Neural progenitor cell (in vitro differentiated cells): Measurements from ENCODE around the gene GGA1. TPM values are rescaled to one million over a fixed set of nuclear protein-coding genes. Genes with fewer than 3 reads are reported as not detected.

Source experiments
- DNase-seq: peaks from one replicate; pipeline ENCODE4 v3.0.0-alpha.2; 2016; ENCODE audit warnings: low spot score
- H2AFZ ChIP-seq: fragments of 200-600 bp; sonication (generic); replicated peaks from 2 replicates; pipeline ENCODE4 v1.6.1; 2016; ENCODE audit warnings: antibody characterized with exemption
- H3F3A ChIP-seq: fragments of 200-600 bp; sonication (generic); 2 replicates; pipeline ENCODE4 v1.6.1; 2016; ENCODE audit warnings: antibody characterized with exemption, low read depth
- H3K27ac ChIP-seq: fragments of 200-600 bp; sonication (generic); 2 replicates; pipeline ENCODE4 v1.5.1; 2016; ENCODE audit warnings: mild to moderate bottlenecking
- H3K27me3 ChIP-seq: fragments of 200-600 bp; sonication (generic); 2 replicates; pipeline ENCODE4 v1.6.1; 2016; ENCODE audit warnings: mild to moderate bottlenecking, moderate library complexity
- H3K36me3 ChIP-seq: fragments of 200-600 bp; sonication (generic); 2 replicates; pipeline ENCODE4 v1.5.1; 2016
- H3K4me1 ChIP-seq: fragments of 200-600 bp; sonication (generic); 2 replicates; pipeline ENCODE4 v1.6.1; 2016; ENCODE audit warnings: mixed run types
- H3K4me2 ChIP-seq: fragments of 200-600 bp; sonication (generic); 2 replicates; pipeline ENCODE4 v1.6.1; 2016
- H3K4me3 ChIP-seq: fragments of 200-600 bp; sonication (generic); 2 replicates; pipeline ENCODE4 v1.5.1; 2016
- H3K79me2 ChIP-seq: fragments of 200-600 bp; sonication (generic); 2 replicates; pipeline ENCODE4 v1.6.1; 2016; ENCODE audit warnings: low read depth
- H3K9ac ChIP-seq: fragments of 200-600 bp; sonication (generic); 2 replicates; pipeline ENCODE4 v1.6.1; 2016
- H3K9me3 ChIP-seq: fragments of 200-600 bp; sonication (generic); 2 replicates; pipeline ENCODE4 v1.5.1; 2016; ENCODE audit warnings: low read depth
- H4K20me1 ChIP-seq: fragments of 200-600 bp; sonication (generic); 2 replicates; pipeline ENCODE4 v1.6.1; 2016; ENCODE audit warnings: low read depth
- H3K27ac Mint-ChIP-seq: 3 replicates; pipeline ENCODE4 v1.8.0; 2021; ENCODE audit warnings: mixed read lengths
- H3K27me3 Mint-ChIP-seq: 2 replicates; pipeline ENCODE4 v1.8.0; 2022; ENCODE audit warnings: low read depth, mild to moderate bottlenecking, inconsistent platforms, moderate library complexity, mixed read lengths; ENCODE audit not compliant: insufficient read depth
- H3K36me3 Mint-ChIP-seq: 3 replicates; pipeline ENCODE4 v1.8.0; 2021; ENCODE audit warnings: mixed read lengths
- H3K4me1 Mint-ChIP-seq: 3 replicates; pipeline ENCODE4 v1.8.0; 2021; ENCODE audit warnings: mixed read lengths
- H3K4me3 Mint-ChIP-seq: 3 replicates; pipeline ENCODE4 v1.8.0; 2021; ENCODE audit warnings: mild to moderate bottlenecking, moderate library complexity, mixed read lengths
- H3K9me3 Mint-ChIP-seq: 3 replicates; pipeline ENCODE4 v1.8.0; 2020; ENCODE audit warnings: mixed read lengths
- CTCF ChIP-seq: fragments of 200-600 bp; sonication (generic); IDR thresholded peaks from 2 replicates; pipeline ENCODE4 v1.5.1; 2017; ENCODE audit warnings: antibody characterized with exemption, mild to moderate bottlenecking
- EZH2 ChIP-seq: fragments of 200-600 bp; sonication (generic); IDR thresholded peaks from 2 replicates; pipeline ENCODE4 v1.6.1; 2017; ENCODE audit warnings: antibody characterized with exemption, mild to moderate bottlenecking, moderate library complexity
- EZH2phosphoT487 ChIP-seq: fragments of 200-600 bp; sonication (generic); IDR thresholded peaks from 2 replicates; pipeline ENCODE4 v1.6.1; 2017; ENCODE audit warnings: antibody characterized with exemption
- total RNA-seq: library from RNA; depleted of rRNA; stranded (reverse); fragments of >200 nt; gene quantifications from 2 replicates; pipeline ENCODE4 v1.2.3, GENCODE V29; 2015; ENCODE audit warnings: low replicate concordance

GGA1 gene
- total RNA-seq, 1 donor from 2014 or later, result 62.3 TPM

- Histone ChIP-seq H3K27me3 (no peaks in the 10 kb centered on the region), H3K27ac (no peak overlapping the region), H3K9ac (no peak overlapping the region), H3K9me3 (no peaks in the 10 kb centered on the region), H3K4me3 (no peak overlapping the region), H2AFZ (no peak overlapping the region), H3K4me2 (no peak overlapping the region), H3K36me3 (no peaks in the 10 kb centered on the region), H3F3A (peaks cover 5% of the 10 kb centered on the region), H4K20me1 (no peaks in the 10 kb centered on the region), H3K79me2 (no peaks in the 10 kb centered on the region), H3K4me1 (peaks cover 4% of the 10 kb centered on the region)
- peaks cover 8% of the 10 kb centered on the region for H3K36me3 Mint-ChIP-seq
- H3K27ac Mint-ChIP-seq, result no peak overlapping the region
- TF ChIP-seq EZH2phosphoT487 (no peak), EZH2 (no peak), CTCF (no peak)
- H3K9me3 Mint-ChIP-seq, result no peaks in the 10 kb centered on the region
- no peak for DNase-seq
- H3K4me1 Mint-ChIP-seq, result peaks cover 7% of the 10 kb centered on the region
- H3K27me3 Mint-ChIP-seq, result peaks cover 2% of the 10 kb centered on the region
- no peak overlapping the region for H3K4me3 Mint-ChIP-seq
Measured at GRCh38 chr22:37626556-37627075, 18.0 kb downstream of the GGA1 start.

- H3K4me3 Mint-ChIP-seq, result no peak overlapping the region
- H3K36me3 ChIP-seq, result no peaks in the 10 kb centered on the region
Measured at GRCh38 chr22:37627121-37627520, 18.5 kb downstream of the GGA1 start.

GRCh38 chr22:37627545-37627944, 18.9 kb downstream of the GGA1 start:
- Histone ChIP-seq H3K4me3 (no peak overlapping the region), H3K27ac (no peak overlapping the region), H2AFZ (no peak overlapping the region), H3F3A (peaks cover 5% of the 10 kb centered on the region), H4K20me1 (no peaks in the 10 kb centered on the region), H3K27me3 (no peaks in the 10 kb centered on the region), H3K36me3 (no peaks in the 10 kb centered on the region), H3K79me2 (no peaks in the 10 kb centered on the region), H3K4me1 (peaks cover 4% of the 10 kb centered on the region), H3K4me2 (no peak overlapping the region), H3K9ac (no peak overlapping the region), H3K9me3 (no peaks in the 10 kb centered on the region)
- Mint-ChIP-seq H3K27ac (no peak overlapping the region), H3K27me3 (peaks cover 2% of the 10 kb centered on the region), H3K4me3 (no peak overlapping the region), H3K36me3 (peaks cover 8% of the 10 kb centered on the region), H3K9me3 (no peaks in the 10 kb centered on the region), H3K4me1 (peaks cover 7% of the 10 kb centered on the region)
- DNase-seq, result no peak
- TF ChIP-seq EZH2, result no peak
- TF ChIP-seq EZH2phosphoT487, result no peak
- TF ChIP-seq CTCF, result no peak

More at GRCh38 chr22:37627121-37627520, 18.5 kb downstream of the GGA1 start:
- Histone ChIP-seq H3F3A (peaks cover 5% of the 10 kb centered on the region), H4K20me1 (no peaks in the 10 kb centered on the region), H2AFZ (no peak overlapping the region), H3K4me2 (no peak overlapping the region), H3K4me1 (peaks cover 4% of the 10 kb centered on the region), H3K4me3 (no peak overlapping the region), H3K27ac (no peak overlapping the region), H3K9me3 (no peaks in the 10 kb centered on the region), H3K79me2 (no peaks in the 10 kb centered on the region), H3K27me3 (no peaks in the 10 kb centered on the region), H3K9ac (no peak overlapping the region)
- no peak for DNase-seq
- peaks cover 2% of the 10 kb centered on the region for H3K27me3 Mint-ChIP-seq
- H3K4me1 Mint-ChIP-seq, result peaks cover 7% of the 10 kb centered on the region
- H3K27ac Mint-ChIP-seq, result no peak overlapping the region
- peaks cover 8% of the 10 kb centered on the region for H3K36me3 Mint-ChIP-seq
- H3K9me3 Mint-ChIP-seq, result no peaks in the 10 kb centered on the region
- TF ChIP-seq EZH2phosphoT487 (no peak), CTCF (no peak), EZH2 (no peak)
